Vagina (tissue), 2 donors: ENCODE data around the gene HEBP2.

Experiments
- CTCF ChIP-seq, 3 experiments: fragments of 450-650 bp in 2 of 3; fragments of 200-600 bp in 1 of 3; sonication (generic) in 1 of 3; IDR thresholded peaks; one replicate each; pipeline ENCODE4 v1.5.1; 2017 to 2019; ENCODE audit warnings: antibody characterized with exemption in 3 of 3, mild to moderate bottlenecking in 2 of 3, moderate library complexity in 2 of 3
- POLR2A ChIP-seq, 2 donors: fragments of 450-650 bp; IDR thresholded peaks; one replicate each; pipeline ENCODE4 v1.6.1; 2017; ENCODE audit warnings: antibody characterized with exemption in 2 of 2, mild to moderate bottlenecking in 2 of 2, moderate library complexity in 2 of 2
- POLR2AphosphoS5 ChIP-seq, 2 donors: sonication (generic); formaldehyde crosslinking; IDR thresholded peaks; one replicate each; pipeline ENCODE4 v1.9.0; 2017; ENCODE audit warnings: antibody characterized with exemption in 2 of 2, mild to moderate bottlenecking in 2 of 2, low read depth in 1 of 2; ENCODE audit not compliant: insufficient read depth in 1 of 2

- no peak for TF ChIP-seq CTCF (IDR thresholded peaks at IDR 0.05)
- no peak for TF ChIP-seq POLR2A (IDR thresholded peaks at IDR 0.05)
- TF ChIP-seq POLR2AphosphoS5 (IDR thresholded peaks at IDR 0.05; ENCODE audit: insufficient read depth in 1 of 2, low read depth in 1 of 2): no peak
Measured at GRCh38 chr6:138393871-138394783, 9.9 kb upstream of the HEBP2 start.
